ENCODE measurements around the gene SERPINB6.
A peak's percentile ranks its signal among the peaks of the same experiment; 100 is the strongest.
"Not testable (repeated sequence)": the region's sequence is repeated elsewhere in the genome, so short reads cannot be mapped to it uniquely, and the experiment has no call there.

Gene SERPINB6

GRCh38 chr6:2977799-2978590 is 6.6 kb upstream of the SERPINB6 start:
- no peak for DNase-seq (ENCODE audit: low read depth in 2 of 2)

GRCh38 chr6:2977290-2977689 is 5.9 kb upstream of the SERPINB6 start:
- no peak for DNase-seq (ENCODE audit: low read depth in 2 of 2)

- no peak for DNase-seq (ENCODE audit: low read depth in 2 of 2)
These were observed 5.3 kb upstream of the SERPINB6 start for GRCh38 chr6:2976571-2977085.

- no peak for DNase-seq (ENCODE audit: low read depth in 2 of 2)
These were observed 4.7 kb upstream of the SERPINB6 start for GRCh38 chr6:2976060-2976459.

- no peak for DNase-seq (ENCODE audit: low read depth in 2 of 2)
These were observed 2.3 kb upstream of the SERPINB6 start for GRCh38 chr6:2973676-2974075.

- not testable (repeated sequence) for DNase-seq (ENCODE audit: low read depth in 2 of 2)
These were observed 1.8 kb upstream of the SERPINB6 start for GRCh38 chr6:2973180-2973579.

GRCh38 chr6:2972685-2973084 is 1.3 kb upstream of the SERPINB6 start:
- not testable (repeated sequence) for DNase-seq (ENCODE audit: low read depth in 2 of 2)

GRCh38 chr6:2972219-2972487 is 786 bp upstream of the SERPINB6 start:
- DNase-seq (ENCODE audit: low read depth in 2 of 2), result not testable (repeated sequence)

- peak in 1 of 2 donors; percentile 13 for DNase-seq (ENCODE audit: low read depth in 2 of 2)
These were observed 481 bp downstream of the SERPINB6 start for GRCh38 chr6:2970753-2971419.

GRCh38 chr6:2970034-2970685 is 1.2 kb downstream of the SERPINB6 start:
- no peak for DNase-seq (ENCODE audit: low read depth in 2 of 2)

GRCh38 chr6:2969549-2969948 is 1.8 kb downstream of the SERPINB6 start:
- DNase-seq (ENCODE audit: low read depth in 2 of 2), result no peak

- no peak for DNase-seq (ENCODE audit: low read depth in 2 of 2)
These were observed 2.7 kb downstream of the SERPINB6 start for GRCh38 chr6:2968600-2969135.

- DNase-seq (ENCODE audit: low read depth in 2 of 2), result no peak
These were observed 3.4 kb downstream of the SERPINB6 start for GRCh38 chr6:2967936-2968335.

GRCh38 chr6:2966347-2966746 is 5.0 kb downstream of the SERPINB6 start:
- DNase-seq (ENCODE audit: low read depth in 2 of 2), result no peak

GRCh38 chr6:2964793-2965505 is 6.4 kb downstream of the SERPINB6 start:
- DNase-seq (ENCODE audit: low read depth in 2 of 2), result no peak

- DNase-seq (ENCODE audit: low read depth in 2 of 2), result no peak
These were observed 7.6 kb downstream of the SERPINB6 start for GRCh38 chr6:2963756-2964155.

GRCh38 chr6:2962636-2963035 is 8.7 kb downstream of the SERPINB6 start:
- no peak for DNase-seq (ENCODE audit: low read depth in 2 of 2)

GRCh38 chr6:2962004-2962403 is 9.4 kb downstream of the SERPINB6 start:
- no peak for DNase-seq (ENCODE audit: low read depth in 2 of 2)

GRCh38 chr6:2961506-2961905 is 9.9 kb downstream of the SERPINB6 start:
- DNase-seq (ENCODE audit: low read depth in 2 of 2), result no peak

GRCh38 chr6:2960935-2961334 is 10.4 kb downstream of the SERPINB6 start:
- DNase-seq (ENCODE audit: low read depth in 2 of 2), result no peak

GRCh38 chr6:2959909-2960719 is 11.3 kb downstream of the SERPINB6 start:
- DNase-seq (ENCODE audit: low read depth in 2 of 2), result no peak
